Muscle layer of colon (tissue), 2 donors: ENCODE data around the gene ACSF3.
A peak's percentile ranks its signal among the peaks of the same experiment; 100 is the strongest.
"Not testable (repeated sequence)": the region's sequence is repeated elsewhere in the genome, so short reads cannot be mapped to it uniquely, and the experiment has no call there.

Experiments used
- H3K27ac ChIP-seq: one replicate; pipeline ENCODE4 v1.7.0; 2013; ENCODE audit warnings: low read depth, mild to moderate bottlenecking, low read length, moderate library complexity
- H3K27me3 ChIP-seq, 2 donors: one replicate each; pipeline ENCODE4 v1.7.0; 2013; ENCODE audit warnings: low read length in 2 of 2, mild to moderate bottlenecking in 2 of 2; ENCODE audit not compliant: insufficient read depth in 2 of 2, control insufficient read depth in 1 of 2
- H3K36me3 ChIP-seq: one replicate; pipeline ENCODE4 v1.7.0; 2013; ENCODE audit warnings: mild to moderate bottlenecking, low read length; ENCODE audit not compliant: insufficient read depth
- H3K4me1 ChIP-seq: one replicate; pipeline ENCODE4 v1.7.0; 2013; ENCODE audit warnings: mild to moderate bottlenecking, low read length; ENCODE audit not compliant: insufficient read depth
- H3K4me3 ChIP-seq, 2 donors: one replicate each; pipeline ENCODE4 v1.7.0; 2013; ENCODE audit warnings: low read length in 2 of 2, low read depth in 1 of 2, mild to moderate bottlenecking in 1 of 2, moderate library complexity in 1 of 2
- H3K9ac ChIP-seq: one replicate; pipeline ENCODE4 v1.7.0; 2013; ENCODE audit warnings: low read length
- H3K9me3 ChIP-seq: one replicate; pipeline ENCODE4 v1.7.0; 2013; ENCODE audit warnings: mild to moderate bottlenecking, low read length
- donor health status: abdominal sarcoma.
- donor health status: Adenocarcinoma of cecum.

ACSF3 gene

GRCh38 chr16:89092013-89092412 lies 1.6 kb upstream of the ACSF3 start:
- Histone ChIP-seq H3K4me1 (peaks cover 17% of the 10 kb centered on the region), H3K4me3 (no peak overlapping the region), H3K9me3 (no peaks in the 10 kb centered on the region), H3K36me3 (no peaks in the 10 kb centered on the region), H3K27me3 (peaks cover 0 to 21% of the 10 kb centered on the region in 2 donors), H3K9ac (no peak overlapping the region), H3K27ac (no peak overlapping the region)

- Histone ChIP-seq H3K4me1 (peaks cover 17% of the 10 kb centered on the region), H3K27me3 (peaks cover 0 to 21% of the 10 kb centered on the region in 2 donors), H3K4me3 (peak overlapping the region; percentile 18 to 67)
- H3K9ac ChIP-seq, H3K27ac ChIP-seq, H3K36me3 ChIP-seq, H3K9me3 ChIP-seq: not testable (repeated sequence)
Observed at GRCh38 chr16:89093252-89093601, 425 bp upstream of the ACSF3 start.

- Histone ChIP-seq H3K36me3 (no peaks in the 10 kb centered on the region), H3K4me1 (peaks cover 17% of the 10 kb centered on the region), H3K9ac (peak overlapping the region; percentile 57), H3K27ac (peak overlapping the region; percentile 12), H3K9me3 (no peaks in the 10 kb centered on the region), H3K4me3 (peak overlapping the region; percentile 67 to 90), H3K27me3 (peaks cover 0 to 14% of the 10 kb centered on the region in 2 donors)
Observed at GRCh38 chr16:89094252-89094879, 714 bp downstream of the ACSF3 start.

GRCh38 chr16:89094880-89095258 lies 1.2 kb downstream of the ACSF3 start:
- Histone ChIP-seq H3K4me1 (peaks cover 17% of the 10 kb centered on the region), H3K27me3 (peaks cover 0 to 9% of the 10 kb centered on the region in 2 donors), H3K27ac (no peak overlapping the region), H3K9me3 (no peaks in the 10 kb centered on the region), H3K9ac (peak overlapping the region; percentile 57), H3K4me3 (peak overlapping the region; percentile 67 to 90), H3K36me3 (no peaks in the 10 kb centered on the region)

GRCh38 chr16:89095491-89095951 lies 1.9 kb downstream of the ACSF3 start:
- Histone ChIP-seq H3K9ac (no peak overlapping the region), H3K27ac (no peak overlapping the region), H3K4me3 (no peak overlapping the region), H3K27me3 (peaks cover 0 to 9% of the 10 kb centered on the region in 2 donors), H3K4me1 (peaks cover 17% of the 10 kb centered on the region), H3K9me3 (no peaks in the 10 kb centered on the region), H3K36me3 (no peaks in the 10 kb centered on the region)

- Histone ChIP-seq H3K27me3 (peaks cover 0 to 5% of the 10 kb centered on the region in 2 donors), H3K9ac (no peak overlapping the region), H3K4me3 (no peak overlapping the region), H3K36me3 (peaks cover 5% of the 10 kb centered on the region), H3K9me3 (no peaks in the 10 kb centered on the region), H3K27ac (no peak overlapping the region), H3K4me1 (peaks cover 17% of the 10 kb centered on the region)
Observed at GRCh38 chr16:89096042-89096717, 2.5 kb downstream of the ACSF3 start.

- H3K27me3 ChIP-seq = no peaks in the 10 kb centered on the region
- no peak overlapping the region for H3K9ac ChIP-seq
- H3K9me3 ChIP-seq = no peaks in the 10 kb centered on the region
- H3K27ac ChIP-seq = no peak overlapping the region
- peaks cover 12% of the 10 kb centered on the region for H3K36me3 ChIP-seq
- H3K4me3 ChIP-seq = no peak overlapping the region
- peaks cover 17% of the 10 kb centered on the region for H3K4me1 ChIP-seq
Observed at GRCh38 chr16:89096768-89097391, 3.2 kb downstream of the ACSF3 start.

- no peak overlapping the region for H3K9ac ChIP-seq
- H3K4me1 ChIP-seq = peaks cover 17% of the 10 kb centered on the region
- H3K4me3 ChIP-seq = no peak overlapping the region
- no peaks in the 10 kb centered on the region for H3K27me3 ChIP-seq
- H3K9me3 ChIP-seq = no peaks in the 10 kb centered on the region
- H3K36me3 ChIP-seq = peaks cover 17% of the 10 kb centered on the region
- no peak overlapping the region for H3K27ac ChIP-seq
Observed at GRCh38 chr16:89097392-89097772, 3.7 kb downstream of the ACSF3 start.

- Histone ChIP-seq H3K27ac (no peak overlapping the region), H3K36me3 (peaks cover 32% of the 10 kb centered on the region), H3K9me3 (no peaks in the 10 kb centered on the region), H3K4me3 (no peak overlapping the region), H3K4me1 (peaks cover 17% of the 10 kb centered on the region), H3K27me3 (no peaks in the 10 kb centered on the region), H3K9ac (no peak overlapping the region)
Observed at GRCh38 chr16:89098767-89099430, 5.2 kb downstream of the ACSF3 start.

GRCh38 chr16:89099905-89100304 lies 6.3 kb downstream of the ACSF3 start:
- H3K9ac ChIP-seq = no peak overlapping the region
- no peak overlapping the region for H3K4me3 ChIP-seq
- peaks cover 11% of the 10 kb centered on the region for H3K4me1 ChIP-seq
- H3K27ac ChIP-seq = no peak overlapping the region
- H3K36me3 ChIP-seq = peaks cover 39% of the 10 kb centered on the region
- H3K9me3 ChIP-seq = no peaks in the 10 kb centered on the region
- H3K27me3 ChIP-seq = no peaks in the 10 kb centered on the region

- Histone ChIP-seq H3K4me3 (no peak overlapping the region), H3K4me1 (peaks cover 4% of the 10 kb centered on the region), H3K27me3 (no peaks in the 10 kb centered on the region), H3K27ac (no peak overlapping the region), H3K9ac (no peak overlapping the region), H3K36me3 (peaks cover 39% of the 10 kb centered on the region), H3K9me3 (no peaks in the 10 kb centered on the region)
Observed at GRCh38 chr16:89100601-89101302, 7.1 kb downstream of the ACSF3 start.
